ENCODE measurements around the gene BLNK. TPM values are rescaled to one million over a fixed set of nuclear protein-coding genes. Genes with fewer than 3 reads are reported as not detected.
"Not testable (repeated sequence)": the region's sequence is repeated elsewhere in the genome, so short reads cannot be mapped to it uniquely, and the experiment has no call there.

Gene BLNK
- polyA plus RNA-seq, 1 of the 3 experiments (the other 2 are of a cell fraction), result not detected

- H3K79me2 ChIP-seq (ENCODE audit: insufficient read depth), result no peaks in the 10 kb centered on the region
- ChIA-PET POLR2A (no interaction called here), CTCF (interaction anchor here (1.1 to 3.9 kb wide), 5 partner anchors 10 to 294 kb away, joined by 3 to 15 read pairs (median 3); no protein-coding TSS in a partner anchor)
- no peaks in the 10 kb centered on the region for H3K9me2 ChIP-seq
- DNase-seq, result no peak
- H3K4me3 ChIP-seq (ENCODE audit: low read depth in 2 of 2, low read length in 1 of 2), result no peak overlapping the region
- 23% methylated on average over 1 of the region's 1 CpG for WGBS (ENCODE audit: low lambda C conversion rate)
- H3K4me2 ChIP-seq, result no peak overlapping the region
- no peaks in the 10 kb centered on the region for H3K36me3 ChIP-seq (replicated peaks in 1 of 2; ENCODE audit: control insufficient read depth in 1 of 2, insufficient read depth in 2 of 2, low read length in 1 of 2)
- H3K9ac ChIP-seq, result no peak overlapping the region
- no peaks in the 10 kb centered on the region for H4K20me1 ChIP-seq (ENCODE audit: insufficient read depth)
- no peaks in the 10 kb centered on the region for H3K9me3 ChIP-seq
- H3F3A ChIP-seq (replicated peaks; ENCODE audit: insufficient read depth), result no peaks in the 10 kb centered on the region
- no peaks in the 10 kb centered on the region; the same call in 1 of the 2 replicates for H3K27me3 ChIP-seq (ENCODE audit: insufficient read depth)
- H3K27ac ChIP-seq (ENCODE audit: low read depth in 2 of 2, low read length in 1 of 2), result no peak overlapping the region
- H3K4me1 ChIP-seq (ENCODE audit: control insufficient read depth in 1 of 2, insufficient read depth in 2 of 2, low read depth in 1 of 2, low read length in 1 of 2), result no peaks in the 10 kb centered on the region
- no peak for TF ChIP-seq EP300 (IDR thresholded peaks at IDR 0.05; ENCODE audit: borderline replicate concordance in 1 of 2, low read depth in 1 of 2, low read length in 1 of 2)
- no peak overlapping the region for H2AFZ ChIP-seq (ENCODE audit: low read depth)
Observed at GRCh38 chr10:96310321-96310669, 38.9 kb upstream of the BLNK start.

- ChIA-PET CTCF (interaction anchor here (1.1 to 3.9 kb wide), 5 partner anchors 10 to 294 kb away, joined by 3 to 15 read pairs (median 3); no protein-coding TSS in a partner anchor), POLR2A (no interaction called here)
- Histone ChIP-seq H3K9ac (no peak overlapping the region), H3K9me2 (no peaks in the 10 kb centered on the region), H3K36me3 (replicated peaks in 1 of 2; ENCODE audit: control insufficient read depth in 1 of 2, insufficient read depth in 2 of 2, low read length in 1 of 2) (no peaks in the 10 kb centered on the region), H3K27me3 (ENCODE audit: insufficient read depth) (no peaks in the 10 kb centered on the region; the same call in 1 of the 2 replicates), H2AFZ (ENCODE audit: low read depth) (no peak overlapping the region), H4K20me1 (ENCODE audit: insufficient read depth) (no peaks in the 10 kb centered on the region), H3K9me3 (no peaks in the 10 kb centered on the region), H3F3A (replicated peaks; ENCODE audit: insufficient read depth) (no peaks in the 10 kb centered on the region), H3K4me2 (no peak overlapping the region), H3K4me1 (ENCODE audit: control insufficient read depth in 1 of 2, insufficient read depth in 2 of 2, low read depth in 1 of 2, low read length in 1 of 2) (no peaks in the 10 kb centered on the region), H3K27ac (ENCODE audit: low read depth in 2 of 2, low read length in 1 of 2) (no peak overlapping the region), H3K79me2 (ENCODE audit: insufficient read depth) (no peaks in the 10 kb centered on the region), H3K4me3 (ENCODE audit: low read depth in 2 of 2, low read length in 1 of 2) (no peak overlapping the region)
- DNase-seq, result no peak
- 34% methylated on average over 3 of the region's 3 CpGs for WGBS (ENCODE audit: low lambda C conversion rate)
- TF ChIP-seq USF1 (IDR thresholded peaks at IDR 0.05; ENCODE audit: borderline replicate concordance, low read depth) (no peak), FOXJ3 (CRISPR knock-in tag; IDR thresholded peaks at IDR 0.05) (no peak), TEAD4 (IDR thresholded peaks at IDR 0.05; ENCODE audit: borderline replicate concordance, insufficient read depth) (no peak), ZBTB33 (IDR thresholded peaks at IDR 0.05; ENCODE audit: borderline replicate concordance, low read depth) (no peak), SMC3 (IDR thresholded peaks at IDR 0.05; ENCODE audit: low read depth, low read length) (no peak), MEF2A (IDR thresholded peaks at IDR 0.05; ENCODE audit: borderline replicate concordance, low read depth) (no peak), YY1 (IDR thresholded peaks at IDR 0.05; ENCODE audit: low read depth) (no peak)
Observed at GRCh38 chr10:96309628-96310320, 38.4 kb upstream of the BLNK start.

GRCh38 chr10:96308854-96309253, 37.5 kb upstream of the BLNK start:
- H3K79me2 ChIP-seq (ENCODE audit: insufficient read depth); DNase-seq; H2AFZ ChIP-seq (ENCODE audit: low read depth); H4K20me1 ChIP-seq (ENCODE audit: insufficient read depth); H3K4me1 ChIP-seq (ENCODE audit: control insufficient read depth in 1 of 2, insufficient read depth in 2 of 2, low read depth in 1 of 2, low read length in 1 of 2); H3K4me3 ChIP-seq (ENCODE audit: low read depth in 2 of 2, low read length in 1 of 2); H3K9me2 ChIP-seq; H3K9ac ChIP-seq; H3K27ac ChIP-seq (ENCODE audit: low read depth in 2 of 2, low read length in 1 of 2); POLR2A ChIA-PET; H3F3A ChIP-seq (replicated peaks; ENCODE audit: insufficient read depth); H3K9me3 ChIP-seq; H3K27me3 ChIP-seq (ENCODE audit: insufficient read depth); H3K4me2 ChIP-seq; H3K36me3 ChIP-seq (replicated peaks in 1 of 2; ENCODE audit: control insufficient read depth in 1 of 2, insufficient read depth in 2 of 2, low read length in 1 of 2): not testable (repeated sequence)
- CTCF ChIA-PET, result interaction anchor here (1.0 to 5.0 kb wide), 4 partner anchors 15 to 293 kb away, joined by 3 to 17 read pairs (median 11); no protein-coding TSS in a partner anchor
- WGBS (ENCODE audit: low lambda C conversion rate), result 12% methylated on average over 4 of the region's 4 CpGs

Data from SK-N-SH (cell line).